HG03469 (cell line): ENCODE data around the gene FGF3.
"Not testable (repeated sequence)": the region's sequence is repeated elsewhere in the genome, so short reads cannot be mapped to it uniquely, and the experiment has no call there.

Experiments used
- ATAC-seq: cut with Tn5 transposase; IDR thresholded peaks from one replicate; pipeline ENCODE4 v1.9.1; 2021; ENCODE audit warnings: mild to moderate bottlenecking, moderate library complexity, moderate number of reproducible peaks; ENCODE audit not compliant: unreplicated experiment

Gene FGF3

GRCh38 chr11:69773626-69774353, 45.4 kb downstream of the FGF3 start:
- ATAC-seq: no peak

- no peak for ATAC-seq
Measured at GRCh38 chr11:69771466-69771865, 47.8 kb downstream of the FGF3 start.

DNA sequence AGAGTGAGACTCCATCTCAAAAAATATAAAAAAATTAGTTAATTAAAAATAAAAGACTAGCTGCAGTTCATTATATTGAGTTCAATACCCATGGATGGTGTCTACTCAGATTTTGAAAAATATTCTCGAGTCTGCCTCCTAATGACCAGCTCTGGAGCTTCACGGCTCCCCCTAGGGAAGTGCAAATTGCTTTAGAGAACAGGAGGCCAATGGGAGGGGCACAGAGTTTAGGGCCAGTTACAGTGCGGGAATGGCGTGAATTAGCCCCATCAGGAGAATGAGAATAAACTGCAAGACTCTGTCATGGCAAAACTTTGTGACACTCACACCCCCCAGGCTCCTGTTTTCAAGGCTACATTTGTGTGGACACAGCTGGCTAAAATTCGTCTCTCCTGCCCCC, 48.7 kb downstream of the FGF3 start:
- ATAC-seq: no peak

GRCh38 chr11:69765498-69765995, 53.7 kb downstream of the FGF3 start:
- no peak for ATAC-seq

GRCh38 chr11:69764918-69765317, 54.3 kb downstream of the FGF3 start:
- not testable (repeated sequence) for ATAC-seq

- no peak for ATAC-seq
Measured at GRCh38 chr11:69760319-69760718, 58.9 kb downstream of the FGF3 start.
